GM10266 (cell line): ENCODE data around the gene FES.

Experiments
- DNase-seq: peaks from one replicate; pipeline ENCODE4 v3.0.0; 2012; ENCODE audit errors: extremely low spot score
- TF ChIP-seq, protein P1 (sequence below): IDR thresholded peaks from 2 replicates; pipeline ENCODE4 v1.5.1; 2012; ENCODE audit warnings: mild to moderate bottlenecking, low read depth; ENCODE audit not compliant: control insufficient read depth, insufficient read depth; ENCODE audit errors: missing control alignments

FES gene

DNA sequence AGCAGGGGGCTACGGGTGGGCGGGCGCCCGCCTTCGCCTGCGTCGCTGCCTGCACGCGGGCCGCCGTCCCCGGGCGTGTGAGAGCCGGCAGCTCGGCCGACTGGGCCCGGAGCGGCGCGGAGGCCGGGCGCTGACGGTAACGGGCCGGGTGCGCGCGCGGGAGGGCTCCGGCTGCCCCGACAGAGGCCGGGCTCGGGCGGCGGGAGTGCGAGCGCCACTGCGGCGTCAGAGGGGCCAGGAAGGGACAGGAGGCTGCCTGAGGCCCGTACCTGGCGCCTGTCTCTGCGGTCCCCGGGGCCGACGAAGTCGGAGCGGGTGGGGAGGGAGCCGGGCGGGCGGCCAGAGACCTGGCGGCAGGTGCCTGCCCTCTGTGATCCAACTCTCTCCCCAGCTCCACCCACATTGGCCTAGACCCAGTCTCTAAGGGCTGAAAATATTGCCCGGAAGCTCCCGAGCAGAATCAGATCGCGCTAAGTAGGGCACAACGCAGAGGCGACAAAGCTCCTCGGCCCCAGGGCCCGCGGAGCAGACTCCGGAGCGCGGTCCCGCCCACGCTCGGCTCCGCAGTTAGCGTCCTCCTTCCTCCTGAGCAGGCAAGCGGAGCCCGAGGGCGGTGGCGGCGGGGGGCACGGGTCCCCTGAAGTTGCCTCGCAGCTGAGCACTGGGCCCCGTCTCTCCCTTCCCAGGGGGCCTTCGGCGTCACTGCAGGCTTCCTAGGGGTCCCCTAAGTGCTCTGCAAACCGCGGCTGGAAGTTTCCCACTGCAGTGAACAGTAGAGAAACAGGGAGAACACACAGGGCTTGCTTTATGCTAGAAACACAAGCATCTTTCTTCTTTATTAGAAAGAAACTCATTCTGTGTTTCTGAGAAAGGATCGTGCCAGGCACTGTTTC is 18.8 kb downstream of the FES start, which contains the start of gene MAN2A2:
MAN2A2 (plus strand) TSS at position 463 of the 893 bp plus-strand sequence. CDS start 906 bp downstream, outside the sequence.
- TF ChIP-seq, protein P1, sequence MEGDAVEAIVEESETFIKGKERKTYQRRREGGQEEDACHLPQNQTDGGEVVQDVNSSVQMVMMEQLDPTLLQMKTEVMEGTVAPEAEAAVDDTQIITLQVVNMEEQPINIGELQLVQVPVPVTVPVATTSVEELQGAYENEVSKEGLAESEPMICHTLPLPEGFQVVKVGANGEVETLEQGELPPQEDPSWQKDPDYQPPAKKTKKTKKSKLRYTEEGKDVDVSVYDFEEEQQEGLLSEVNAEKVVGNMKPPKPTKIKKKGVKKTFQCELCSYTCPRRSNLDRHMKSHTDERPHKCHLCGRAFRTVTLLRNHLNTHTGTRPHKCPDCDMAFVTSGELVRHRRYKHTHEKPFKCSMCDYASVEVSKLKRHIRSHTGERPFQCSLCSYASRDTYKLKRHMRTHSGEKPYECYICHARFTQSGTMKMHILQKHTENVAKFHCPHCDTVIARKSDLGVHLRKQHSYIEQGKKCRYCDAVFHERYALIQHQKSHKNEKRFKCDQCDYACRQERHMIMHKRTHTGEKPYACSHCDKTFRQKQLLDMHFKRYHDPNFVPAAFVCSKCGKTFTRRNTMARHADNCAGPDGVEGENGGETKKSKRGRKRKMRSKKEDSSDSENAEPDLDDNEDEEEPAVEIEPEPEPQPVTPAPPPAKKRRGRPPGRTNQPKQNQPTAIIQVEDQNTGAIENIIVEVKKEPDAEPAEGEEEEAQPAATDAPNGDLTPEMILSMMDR, result no peak
- DNase-seq, result peak; percentile 90

DNA sequence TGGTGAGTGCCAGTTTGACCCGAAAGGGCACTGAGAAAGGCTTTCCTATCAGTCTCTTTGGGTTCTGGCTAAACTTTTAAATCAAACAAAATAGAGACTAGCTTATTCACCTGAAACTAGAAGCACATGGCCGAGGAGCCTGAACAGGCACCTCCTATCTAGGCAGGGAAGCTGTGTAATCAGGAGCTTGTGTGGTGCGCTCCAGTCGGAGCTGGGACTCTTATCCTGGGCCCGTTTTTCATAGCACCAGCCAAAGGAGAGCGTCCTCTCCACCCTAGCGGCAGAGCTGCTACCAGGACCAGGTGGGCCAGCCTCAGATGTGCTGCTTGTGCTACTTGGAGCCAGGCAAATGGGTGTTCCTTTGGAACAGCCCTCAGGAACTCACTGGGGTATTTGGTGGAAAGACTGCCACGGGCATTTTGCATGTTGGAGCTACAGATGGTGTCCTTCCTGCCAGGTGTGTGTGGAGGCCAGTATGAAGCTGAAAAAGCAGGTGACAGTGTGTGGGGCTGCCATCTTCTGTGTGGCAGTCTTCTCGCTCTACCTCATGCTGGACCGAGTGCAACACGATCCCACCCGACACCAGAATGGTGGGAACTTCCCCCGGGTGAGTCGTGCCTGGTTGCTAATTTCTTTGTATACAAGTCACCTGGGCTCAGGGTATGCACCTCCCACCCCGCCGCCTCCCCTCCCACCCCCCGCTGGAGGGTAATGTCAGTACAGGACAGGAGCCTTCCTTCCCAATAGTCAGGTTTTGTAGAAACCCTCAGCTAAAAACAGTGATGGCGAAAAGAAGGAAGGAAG is 19.6 kb downstream of the FES start:
- DNase-seq, result peak; percentile 41
- TF ChIP-seq, protein P1, result no peak

DNA sequence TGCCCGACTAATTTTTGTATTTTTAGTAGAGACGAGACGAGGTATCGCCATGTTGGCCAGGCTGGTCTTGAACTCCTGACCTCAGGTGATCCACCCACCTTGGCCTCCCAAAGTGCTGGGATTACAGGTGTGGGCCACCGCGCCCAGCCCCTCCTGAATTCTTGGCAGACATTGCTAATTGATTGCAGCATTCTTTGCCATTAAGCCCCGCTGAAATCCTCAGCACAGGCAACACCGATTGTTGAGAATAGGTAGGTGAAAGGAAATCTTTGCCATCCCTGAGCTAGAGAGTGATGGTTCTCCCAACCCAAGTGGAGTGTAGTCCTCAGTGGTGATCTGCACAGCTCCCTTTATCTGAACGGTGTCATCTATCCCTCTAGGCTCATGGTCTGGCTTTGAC is 20.4 kb downstream of the FES start:
- no peak for DNase-seq
- TF ChIP-seq, protein P1, result no peak

DNA sequence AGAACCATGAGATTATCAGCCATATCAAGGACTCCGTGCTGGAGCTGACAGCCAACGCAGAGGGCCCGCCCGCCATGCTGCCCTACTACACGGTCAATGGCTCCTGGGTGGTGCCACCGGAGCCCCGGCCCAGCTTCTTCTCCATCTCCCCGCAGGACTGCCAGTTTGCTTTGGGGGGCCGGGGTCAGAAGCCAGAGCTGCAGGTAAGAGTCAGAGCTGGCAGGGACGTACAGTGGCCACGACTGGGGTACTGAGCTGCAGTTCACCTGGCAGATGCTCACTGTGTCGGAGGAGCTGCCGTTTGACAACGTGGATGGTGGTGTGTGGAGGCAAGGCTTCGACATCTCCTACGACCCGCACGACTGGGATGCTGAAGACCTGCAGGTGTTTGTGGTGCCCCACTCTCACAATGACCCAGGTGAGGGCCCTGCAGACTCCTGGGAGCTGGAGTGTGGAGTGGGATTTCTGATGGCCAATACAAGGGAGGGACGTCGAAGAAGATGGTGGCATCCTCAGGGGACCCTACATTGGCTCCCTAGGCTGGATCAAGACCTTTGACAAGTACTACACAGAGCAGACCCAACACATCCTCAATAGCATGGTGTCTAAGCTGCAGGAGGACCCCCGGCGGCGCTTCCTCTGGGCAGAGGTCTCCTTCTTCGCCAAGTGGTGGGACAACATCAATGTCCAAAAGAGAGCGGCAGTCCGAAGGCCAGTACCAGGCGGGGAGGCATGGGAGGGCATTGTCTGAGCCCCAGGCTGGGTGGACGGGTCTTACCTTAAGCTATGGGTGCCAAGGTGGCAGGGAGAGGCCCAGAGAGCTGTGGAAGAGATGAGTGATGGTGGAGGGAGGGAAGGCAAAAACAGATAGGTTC is 21.2 kb downstream of the FES start:
- TF ChIP-seq, protein P1, result no peak
- no peak for DNase-seq

DNA sequence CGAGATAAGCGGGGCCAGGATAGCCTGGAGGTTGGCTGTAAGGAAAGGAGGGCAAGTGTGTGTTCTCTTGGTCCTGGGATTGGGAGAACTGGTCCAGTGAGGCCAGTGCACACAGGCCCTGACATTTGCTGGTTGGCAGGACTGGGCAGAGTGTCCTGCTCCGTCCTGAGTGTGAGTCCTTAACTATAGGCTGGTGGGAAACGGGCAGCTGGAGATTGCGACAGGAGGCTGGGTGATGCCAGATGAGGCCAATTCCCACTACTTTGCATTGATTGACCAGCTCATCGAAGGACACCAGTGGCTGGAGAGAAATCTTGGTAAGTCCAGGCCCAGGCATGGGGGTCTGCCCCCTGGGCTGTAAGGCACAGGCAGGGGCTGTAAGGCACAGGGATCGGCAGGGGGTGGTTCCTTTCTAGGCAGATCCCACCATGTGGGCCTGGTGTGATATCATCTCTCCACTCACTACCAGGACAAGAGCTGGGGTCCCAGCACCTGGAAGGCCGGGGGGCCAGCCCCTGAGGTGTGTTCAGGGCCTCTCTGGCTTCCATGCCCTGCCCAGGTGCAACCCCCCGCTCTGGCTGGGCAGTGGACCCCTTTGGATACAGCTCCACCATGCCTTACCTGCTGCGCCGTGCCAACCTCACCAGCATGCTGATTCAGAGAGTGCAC is 22.0 kb downstream of the FES start:
- TF ChIP-seq, protein P1, result no peak
- no peak for DNase-seq

DNA sequence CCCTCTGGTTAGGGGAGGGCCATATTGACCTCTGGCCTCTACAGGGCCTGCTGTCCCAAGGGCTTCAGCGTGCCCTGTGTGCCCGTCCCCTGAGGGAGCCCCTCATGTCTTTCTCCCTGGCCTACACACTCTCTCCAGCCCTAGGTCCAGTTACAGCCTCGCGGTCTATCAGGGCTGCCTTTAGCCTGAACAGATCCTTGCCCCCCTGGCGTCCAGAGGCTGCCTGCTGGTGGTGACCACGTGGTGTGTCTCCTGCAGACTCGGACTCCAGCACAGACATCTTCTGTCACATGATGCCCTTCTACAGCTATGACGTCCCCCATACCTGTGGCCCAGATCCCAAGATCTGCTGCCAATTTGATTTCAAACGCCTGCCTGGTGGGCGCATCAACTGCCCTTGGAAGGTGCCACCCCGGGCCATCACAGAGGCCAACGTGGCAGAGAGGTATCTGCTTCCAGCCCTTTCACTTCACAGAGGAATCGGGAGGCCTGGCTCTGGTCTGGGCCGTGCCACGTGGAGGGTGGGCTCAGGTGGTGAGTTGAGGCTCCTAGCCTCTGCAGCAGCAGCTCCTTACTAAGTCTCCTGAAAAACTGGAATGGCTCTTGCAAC is 22.9 kb downstream of the FES start:
- DNase-seq, result no peak
- TF ChIP-seq, protein P1, result no peak
